Activated T-helper 1 cell treated with anti-CD3 and anti-CD28 coated beads, Interleukin-12 subunit alpha, Interleukin-12 subunit beta, Interleukin-2, Interleukin-4 antibody, amounts not matched to agents 30 ng/mL and 10 ng/mL and 1 ng/mL, durations not matched to agents 14 hours and 24 hours and 36 hours (primary cell): ENCODE data around the gene NTF4. TPM values are rescaled to one million over a fixed set of nuclear protein-coding genes. Genes with fewer than 3 reads are reported as not detected.
"Not testable (repeated sequence)": the region's sequence is repeated elsewhere in the genome, so short reads cannot be mapped to it uniquely, and the experiment has no call there.

Experiments used
- DNase-seq: peaks from one replicate; pipeline ENCODE4 v3.0.0; 2021; ENCODE audit warnings: low spot score
- H3K27ac Mint-ChIP-seq: one replicate; pipeline ENCODE4 v1.8.0; 2021; ENCODE audit warnings: mild to moderate bottlenecking, mixed read lengths
- H3K27me3 Mint-ChIP-seq: one replicate; pipeline ENCODE4 v1.8.0; 2022; ENCODE audit warnings: mild to moderate bottlenecking, moderate library complexity, mixed read lengths; ENCODE audit not compliant: insufficient read depth
- H3K36me3 Mint-ChIP-seq: one replicate; pipeline ENCODE4 v1.8.0; 2021; ENCODE audit warnings: low read depth, mixed read lengths
- H3K4me1 Mint-ChIP-seq: one replicate; pipeline ENCODE4 v1.8.0; 2021; ENCODE audit warnings: low read depth, mixed read lengths
- H3K4me3 Mint-ChIP-seq: one replicate; pipeline ENCODE4 v1.8.0; 2021; ENCODE audit warnings: mild to moderate bottlenecking, moderate library complexity, mixed read lengths
- H3K9me3 Mint-ChIP-seq: one replicate; pipeline ENCODE4 v1.8.0; 2021; ENCODE audit warnings: mixed read lengths
- intact Hi-C: fragments of 100-400 bp; cut with micrococcal nuclease; formaldehyde crosslinking; loops from one replicate; pipeline ENCODE4 v1.15.1; 2024
- total RNA-seq: library from RNA; stranded (reverse); gene quantifications from 2 replicates; pipeline ENCODE4 v1.2.3, GENCODE V29; 2022

Gene NTF4
- total RNA-seq, 1 donor from 2014 or later, result not detected

GRCh38 chr19:49038111-49038510, 26.5 kb downstream of the NTF4 start:
- DNase-seq, H3K9me3 Mint-ChIP-seq, H3K27me3 Mint-ChIP-seq, H3K4me1 Mint-ChIP-seq, intact Hi-C loops, H3K27ac Mint-ChIP-seq, H3K36me3 Mint-ChIP-seq, H3K4me3 Mint-ChIP-seq: not testable (repeated sequence)

- H3K36me3 Mint-ChIP-seq, H3K4me3 Mint-ChIP-seq, DNase-seq, intact Hi-C loops, H3K9me3 Mint-ChIP-seq, H3K4me1 Mint-ChIP-seq, H3K27ac Mint-ChIP-seq, H3K27me3 Mint-ChIP-seq: not testable (repeated sequence)
Observed at GRCh38 chr19:49036815-49037214, 27.8 kb downstream of the NTF4 start, which contains the start of gene CGB1. Gene CGB1, minus strand, starts transcription at chr19:49036895. Its CDS starts 184 bp downstream, at chr19:49036711.

- intact Hi-C loops, result loop anchor here (5.0 kb wide), 1 partner anchor 39 kb away; the partner anchor contains the start of genes GYS1 and RUVBL2
- Mint-ChIP-seq H3K4me3 (peak within 1 kb of the TSS; percentile 35), H3K27ac (peak within 1 kb of the TSS; percentile 34)
- not testable (repeated sequence) for H3K9me3 Mint-ChIP-seq, H3K4me1 Mint-ChIP-seq, H3K27me3 Mint-ChIP-seq, H3K36me3 Mint-ChIP-seq
- DNase-seq, result peak; percentile 61
Observed at GRCh38 chr19:49031642-49032301, 32.8 kb downstream of the NTF4 start, which contains the start of gene CGB2. Gene CGB2, plus strand, starts transcription at chr19:49031890. Its CDS starts 206 bp downstream, at chr19:49032096.

- not testable (repeated sequence) for H3K4me1 Mint-ChIP-seq, H3K27me3 Mint-ChIP-seq, H3K4me3 Mint-ChIP-seq, H3K9me3 Mint-ChIP-seq, H3K36me3 Mint-ChIP-seq, H3K27ac Mint-ChIP-seq, DNase-seq
- intact Hi-C loops, result loop anchor here (5.0 kb wide), 1 partner anchor 38 kb away; the partner anchor contains the start of genes GYS1 and RUVBL2
Observed at GRCh38 chr19:49030323-49030722, 34.3 kb downstream of the NTF4 start.

- not testable (repeated sequence) for H3K36me3 Mint-ChIP-seq, DNase-seq, H3K9me3 Mint-ChIP-seq, H3K4me3 Mint-ChIP-seq, H3K27ac Mint-ChIP-seq, H3K27me3 Mint-ChIP-seq, H3K4me1 Mint-ChIP-seq
- intact Hi-C loops, result loop anchor here (5.0 kb wide), 1 partner anchor 37 kb away; the partner anchor contains the start of genes GYS1 and RUVBL2
Observed at GRCh38 chr19:49029749-49030148, 34.9 kb downstream of the NTF4 start.

GRCh38 chr19:49028686-49029085, 35.9 kb downstream of the NTF4 start:
- H3K36me3 Mint-ChIP-seq, H3K4me3 Mint-ChIP-seq, H3K9me3 Mint-ChIP-seq, H3K27me3 Mint-ChIP-seq, DNase-seq, H3K27ac Mint-ChIP-seq, intact Hi-C loops, H3K4me1 Mint-ChIP-seq: not testable (repeated sequence)

GRCh38 chr19:49025599-49025998, 39.0 kb downstream of the NTF4 start:
- H3K4me1 Mint-ChIP-seq, result peaks cover 10% of the 10 kb centered on the region
- H3K4me3 Mint-ChIP-seq, DNase-seq, H3K36me3 Mint-ChIP-seq, intact Hi-C loops, H3K9me3 Mint-ChIP-seq, H3K27me3 Mint-ChIP-seq, H3K27ac Mint-ChIP-seq: not testable (repeated sequence)

- H3K27me3 Mint-ChIP-seq, result peaks cover 13% of the 10 kb centered on the region
- H3K36me3 Mint-ChIP-seq, H3K4me3 Mint-ChIP-seq, H3K9me3 Mint-ChIP-seq, DNase-seq, intact Hi-C loops, H3K27ac Mint-ChIP-seq: not testable (repeated sequence)
- H3K4me1 Mint-ChIP-seq, result peaks cover 10% of the 10 kb centered on the region
Observed at GRCh38 chr19:49025088-49025487, 39.5 kb downstream of the NTF4 start.

- H3K9me3 Mint-ChIP-seq, H3K4me3 Mint-ChIP-seq, H3K36me3 Mint-ChIP-seq, intact Hi-C loops, DNase-seq, H3K27ac Mint-ChIP-seq: not testable (repeated sequence)
- Mint-ChIP-seq H3K27me3 (peaks cover 16% of the 10 kb centered on the region), H3K4me1 (peaks cover 13% of the 10 kb centered on the region)
Observed at GRCh38 chr19:49024233-49024632, 40.4 kb downstream of the NTF4 start, which contains the start of gene CGB3. Gene CGB3, minus strand, starts transcription at chr19:49024333. Its CDS starts 362 bp downstream, at chr19:49023971.

- Mint-ChIP-seq H3K4me1 (peaks cover 20% of the 10 kb centered on the region), H3K4me3 (no peak overlapping the region), H3K27ac (no peak overlapping the region), H3K36me3 (peaks cover 3% of the 10 kb centered on the region), H3K27me3 (peaks cover 20% of the 10 kb centered on the region), H3K9me3 (no peaks in the 10 kb centered on the region)
- no peak for DNase-seq
- intact Hi-C loops, result no loop called here
Observed at GRCh38 chr19:49022116-49022515, 42.5 kb downstream of the NTF4 start.

- DNase-seq, result no peak
- peaks cover 20% of the 10 kb centered on the region for H3K4me1 Mint-ChIP-seq
- H3K36me3 Mint-ChIP-seq, result peaks cover 3% of the 10 kb centered on the region
Observed at GRCh38 chr19:49020931-49021895, 43.4 kb downstream of the NTF4 start.

GRCh38 chr19:49020342-49020741, 44.3 kb downstream of the NTF4 start:
- Mint-ChIP-seq H3K4me1 (peaks cover 20% of the 10 kb centered on the region), H3K9me3 (no peaks in the 10 kb centered on the region), H3K27me3 (peaks cover 20% of the 10 kb centered on the region), H3K36me3 (peaks cover 9% of the 10 kb centered on the region), H3K27ac (no peak overlapping the region), H3K4me3 (no peak overlapping the region)
- no peak for DNase-seq
- intact Hi-C loops, result no loop called here

More at GRCh38 chr19:49020931-49021895, 43.4 kb downstream of the NTF4 start:
- peaks cover 20% of the 10 kb centered on the region for H3K27me3 Mint-ChIP-seq
- H3K4me3 Mint-ChIP-seq, result no peak overlapping the region
- intact Hi-C loops, result no loop called here
- H3K27ac Mint-ChIP-seq, result peak overlapping the region; percentile 3
- no peaks in the 10 kb centered on the region for H3K9me3 Mint-ChIP-seq
